Endothelial cell of umbilical vein (primary cell): ENCODE data around the gene IPO5. TPM values are rescaled to one million over a fixed set of nuclear protein-coding genes. Genes with fewer than 3 reads are reported as not detected.

Experiments
- BruUV-seq: library from RNA; stranded (reverse); fragments of 400-500 nt; replicated peaks from 2 replicates; lab custom pipeline; 2021; lab: Mats Ljungman, UMichigan
- CTCF ChIA-PET: fragments of 300-600, 350-600 bp; sonication (Branson Sonifier 250); formaldehyde crosslinking; loops from one replicate; lab custom pipeline; 2021; ENCODE audit warnings: antibody characterized with exemption, inconsistent platforms; lab: Charles Lee
- POLR2A ChIA-PET: fragments of 300-600, 350-600 bp; sonication (Branson Sonifier 250); formaldehyde crosslinking; loops from one replicate; lab custom pipeline; 2021; ENCODE audit warnings: antibody characterized with exemption, inconsistent platforms; lab: Charles Lee
- DNase-seq: peaks from one replicate; pipeline ENCODE4 v3.0.0-alpha.2; 2011; ENCODE audit warnings: low read depth, low spot score
- FAIRE-seq: peaks from 2 replicates; lab custom pipeline; 2011; peaks lifted over from hg19 to GRCh38; lab: Jason Lieb, UNC
- H2AFZ ChIP-seq: 2 replicates; pipeline ENCODE4 v1.6.0; 2012; ENCODE audit warnings: low read depth, low read length, control low read depth, inconsistent platforms
- H3K27ac ChIP-seq: 2 replicates; pipeline ENCODE4 v1.5.1; 2011; ENCODE audit warnings: low read depth, mild to moderate bottlenecking, control low read depth, low read length, moderate library complexity; ENCODE audit not compliant: insufficient read depth
- H3K27me3 ChIP-seq, 2 experiments: 2 replicates each; pipeline versions ENCODE4 v1.6.0 to v1.6.1; 2011; ENCODE audit warnings: low read length in 2 of 2, mixed read lengths in 1 of 2; ENCODE audit not compliant: control insufficient read depth in 2 of 2, insufficient read depth in 2 of 2
- H3K36me3 ChIP-seq, 2 experiments: 2 replicates in 1 of 2; 3 replicates in 1 of 2; pipeline ENCODE4 v1.5.1; 2011; ENCODE audit warnings: low read length in 2 of 2, mild to moderate bottlenecking in 1 of 2, moderate library complexity in 1 of 2; ENCODE audit not compliant: control insufficient read depth in 2 of 2, insufficient read depth in 2 of 2; ENCODE audit errors: extremely low read depth in 1 of 2
- H3K4me1 ChIP-seq: 3 replicates; pipeline ENCODE4 v1.5.1; 2011; ENCODE audit warnings: mild to moderate bottlenecking, low read length; ENCODE audit not compliant: control insufficient read depth, insufficient read depth; ENCODE audit errors: extremely low read depth
- H3K4me2 ChIP-seq: 2 replicates; pipeline ENCODE4 v1.6.1; 2011; ENCODE audit warnings: low read length, control low read depth, mixed read lengths; ENCODE audit not compliant: insufficient read depth
- H3K4me3 ChIP-seq, 3 experiments: fragments of 200-600 bp in 1 of 3; sonication (generic), shearing (Covaris generic) in 1 of 3; replicated peaks in 1 of 3; 2 replicates each; pipeline ENCODE4 v1.5.1; 2011 to 2016; ENCODE audit warnings: control low read depth in 3 of 3, low read length in 3 of 3, mild to moderate bottlenecking in 2 of 3, inconsistent platforms in 1 of 3, low read depth in 1 of 3, moderate library complexity in 1 of 3; ENCODE audit not compliant: insufficient read depth in 1 of 3
- H3K79me2 ChIP-seq: 2 replicates; pipeline ENCODE4 v1.6.0; 2012; ENCODE audit warnings: low read length, inconsistent platforms; ENCODE audit not compliant: control insufficient read depth, insufficient read depth
- H3K9ac ChIP-seq: replicated peaks from 2 replicates; pipeline ENCODE3; 2011; ENCODE audit warnings: low read length, control low read depth; ENCODE audit not compliant: insufficient read depth; ENCODE audit errors: extremely low read depth
- H3K9me1 ChIP-seq: replicated peaks from 3 replicates; pipeline ENCODE4 v1.6.0; 2011; ENCODE audit warnings: mild to moderate bottlenecking, low read length; ENCODE audit not compliant: control insufficient read depth, insufficient read depth; ENCODE audit errors: extremely low read depth
- H3K9me3 ChIP-seq: replicated peaks from 2 replicates; pipeline ENCODE4 v1.5.1; 2012; ENCODE audit warnings: low read length, inconsistent platforms; ENCODE audit not compliant: control insufficient read depth, insufficient read depth
- H4K20me1 ChIP-seq: replicated peaks from 2 replicates; pipeline ENCODE3; 2011; ENCODE audit warnings: mild to moderate bottlenecking, low read length; ENCODE audit not compliant: control insufficient read depth, insufficient read depth; ENCODE audit errors: extremely low read depth
- CTCF ChIP-seq, 2 donors: IDR thresholded peaks; 1 replicate in 1 of 2; 2 replicates in 1 of 2; pipeline ENCODE4 v1.5.1; 2011; ENCODE audit warnings: low read length in 2 of 2, mild to moderate bottlenecking in 2 of 2, moderate library complexity in 2 of 2, control low read depth in 1 of 2, inconsistent platforms in 1 of 2, low read depth in 1 of 2; ENCODE audit not compliant: insufficient read depth in 1 of 2; ENCODE audit errors: extremely low read depth in 1 of 2
- FOS ChIP-seq: IDR thresholded peaks from 2 replicates; pipeline ENCODE4 v1.6.1; 2011; ENCODE audit warnings: mild to moderate bottlenecking, low read length, moderate library complexity, borderline replicate concordance; ENCODE audit not compliant: insufficient read depth
- GATA2 ChIP-seq: IDR thresholded peaks from 2 replicates; pipeline ENCODE4 v1.7.0; 2011; ENCODE audit warnings: low read depth, mild to moderate bottlenecking, moderate library complexity, mixed read lengths, low read length; ENCODE audit not compliant: insufficient read length, insufficient read depth
- JUN ChIP-seq: IDR thresholded peaks from 2 replicates; pipeline ENCODE4 v1.6.1; 2011; ENCODE audit warnings: borderline replicate concordance, low read depth; ENCODE audit not compliant: insufficient read length, insufficient read depth
- MAX ChIP-seq: IDR thresholded peaks from 2 replicates; pipeline ENCODE4 v1.6.1; 2011; ENCODE audit not compliant: insufficient read depth, insufficient read length
- MYC ChIP-seq: IDR thresholded peaks from one replicate; pipeline ENCODE4 v1.6.1; 2011; ENCODE audit warnings: mild to moderate bottlenecking, low read depth, low read length
- POLR2A ChIP-seq: IDR thresholded peaks from 2 replicates; pipeline ENCODE4 v1.6.1; 2012; ENCODE audit warnings: low read depth, mild to moderate bottlenecking, control low read depth, low read length
- POLR2AphosphoS5 ChIP-seq: IDR thresholded peaks from 2 replicates; pipeline ENCODE4 v1.6.1; 2012; ENCODE audit warnings: low read depth, mild to moderate bottlenecking, control low read depth, low read length, moderate library complexity; ENCODE audit not compliant: insufficient read depth
- dilution Hi-C: fragments of 300-500 bp; cut with MboI; formaldehyde crosslinking; loops from one replicate; pipeline ENCODE4 v1.15.0; 2019; ENCODE audit warnings: low sequenced_read_pairs; ENCODE audit not compliant: extremely low pct_ligation_motif_present
- intact Hi-C: fragments of 100-400 bp; cut with micrococcal nuclease; formaldehyde crosslinking; loops from one replicate; pipeline ENCODE4 v1.10.0; 2022
- polyA plus RNA-seq, 4 experiments: library from polyadenylated mRNA; depleted of rRNA in 3 of 4; stranded (reverse) in 3 of 4; unstranded in 1 of 4; fragments of >200 nt; gene quantifications; 2 replicates each; pipeline versions ENCODE4 v1.2.1 to v1.2.3, GENCODE V29; 2011 to 2012; ENCODE audit warnings: missing spikeins in 1 of 4
- total RNA-seq: library from RNA; stranded (reverse); gene quantifications from 2 replicates; pipeline ENCODE4 v1.2.3, GENCODE V29; 2021

IPO5 gene
- total and polyA plus RNA-seq, 2 donors (not counting 3 experiments of a cell fraction or from before 2014, with no cell fraction given), result 50.4 to 183 TPM

GRCh38 chr13:98022210-98022609, 68.7 kb downstream of the IPO5 start:
- Histone ChIP-seq H3K36me3 (peaks cover 9 to 18% of the 10 kb centered on the region in 2 experiments), H3K79me2 (no peaks in the 10 kb centered on the region), H4K20me1 (no peaks in the 10 kb centered on the region), H3K27me3 (no peaks in the 10 kb centered on the region), H3K4me3 (no peak overlapping the region), H3K4me2 (no peak overlapping the region), H3K4me1 (peaks cover 4% of the 10 kb centered on the region), H3K27ac (no peak overlapping the region), H3K9me1 (no peaks in the 10 kb centered on the region), H3K9ac (no peak overlapping the region), H3K9me3 (no peaks in the 10 kb centered on the region), H2AFZ (no peak overlapping the region)
- POLR2A ChIA-PET, result interaction anchor here (0.6 kb wide), 1 partner anchor 64 kb away, joined by 4 read pairs; no protein-coding TSS in a partner anchor
- dilution Hi-C loops (no loop called here), intact Hi-C loops (no loop called here)
- no TSS peak for BruUV-seq
- DNase-seq, result peak; percentile 13
- FAIRE-seq, result no peak
- no peak for TF ChIP-seq MAX
- CTCF ChIA-PET, result interaction anchor here (0.9 to 1.6 kb wide), 5 partner anchors 11 to 651 kb away, joined by 3 to 12 read pairs (median 4); no protein-coding TSS in a partner anchor

GRCh38 chr13:98025480-98026025, 72.1 kb downstream of the IPO5 start:
- TF ChIP-seq POLR2A (no peak), GATA2 (no peak), CTCF (IDR thresholded peaks at IDR 0.05; ENCODE audit: extremely low read depth in 1 of 2, insufficient read depth in 1 of 2, low read depth in 1 of 2, low read length in 2 of 2) (no peak), FOS (no peak), JUN (no peak), POLR2AphosphoS5 (no peak), MYC (no peak), MAX (no peak)
- Histone ChIP-seq H3K4me1 (peaks cover 4% of the 10 kb centered on the region), H3K4me3 (no peak overlapping the region), H3K9me3 (no peaks in the 10 kb centered on the region), H3K27me3 (no peaks in the 10 kb centered on the region), H3K9ac (no peak overlapping the region), H3K36me3 (peaks cover 0 to 11% of the 10 kb centered on the region in 2 experiments), H3K27ac (no peak overlapping the region), H3K79me2 (no peaks in the 10 kb centered on the region), H2AFZ (no peak overlapping the region), H3K9me1 (no peaks in the 10 kb centered on the region), H4K20me1 (no peaks in the 10 kb centered on the region), H3K4me2 (no peak overlapping the region)
- intact Hi-C loops, result no loop called here
- no TSS peak for BruUV-seq
- no peak for DNase-seq
- CTCF ChIA-PET, result interaction anchor here (1.8 to 3.0 kb wide), 3 partner anchors 170 to 648 kb away, joined by 4 to 8 read pairs (median 6); no protein-coding TSS in a partner anchor
- dilution Hi-C loops, result no loop called here
- no peak for FAIRE-seq
- POLR2A ChIA-PET, result no interaction called here
